Measurements from ENCODE around the gene EPB41L4B.

The EPB41L4B gene

GRCh38 chr9:109320331-109320741, 523 bp downstream of the EPB41L4B start:
- no peak for DNase-seq (ENCODE audit: low read depth)

GRCh38 chr9:109319626-109320241, 1.1 kb downstream of the EPB41L4B start:
- no peak for DNase-seq (ENCODE audit: low read depth)

- no peak for DNase-seq (ENCODE audit: low read depth)
Measured at GRCh38 chr9:109319017-109319625, 1.7 kb downstream of the EPB41L4B start.

- DNase-seq (ENCODE audit: low read depth), result no peak
Measured at GRCh38 chr9:109317979-109318741, 2.7 kb downstream of the EPB41L4B start.

GRCh38 chr9:109317311-109317978, 3.4 kb downstream of the EPB41L4B start:
- no peak for DNase-seq (ENCODE audit: low read depth)

GRCh38 chr9:109316207-109316640, 4.6 kb downstream of the EPB41L4B start:
- peak; percentile 85 for DNase-seq (ENCODE audit: low read depth)

GRCh38 chr9:109315480-109316206, 5.2 kb downstream of the EPB41L4B start:
- DNase-seq (ENCODE audit: low read depth), result no peak

- no peak for DNase-seq (ENCODE audit: low read depth)
Measured at GRCh38 chr9:109314011-109314531, 6.8 kb downstream of the EPB41L4B start.

GRCh38 chr9:109313351-109313750, 7.5 kb downstream of the EPB41L4B start:
- no peak for DNase-seq (ENCODE audit: low read depth)

- no peak for DNase-seq (ENCODE audit: low read depth)
Measured at GRCh38 chr9:109312783-109313182, 8.1 kb downstream of the EPB41L4B start.

- no peak for DNase-seq (ENCODE audit: low read depth)
Measured at GRCh38 chr9:109311731-109312130, 9.1 kb downstream of the EPB41L4B start.

- DNase-seq (ENCODE audit: low read depth), result no peak
Measured at GRCh38 chr9:109311286-109311685, 9.6 kb downstream of the EPB41L4B start.

GRCh38 chr9:109310486-109310901, 10.4 kb downstream of the EPB41L4B start:
- DNase-seq (ENCODE audit: low read depth), result peak; percentile 43

GRCh38 chr9:109309282-109309681, 11.6 kb downstream of the EPB41L4B start:
- DNase-seq (ENCODE audit: low read depth), result no peak

- no peak for DNase-seq (ENCODE audit: low read depth)
Measured at GRCh38 chr9:109307380-109308240, 13.2 kb downstream of the EPB41L4B start.

GRCh38 chr9:109305801-109306200, 15.1 kb downstream of the EPB41L4B start:
- DNase-seq (ENCODE audit: low read depth), result no peak

- DNase-seq (ENCODE audit: low read depth), result no peak
Measured at GRCh38 chr9:109304347-109304746, 16.5 kb downstream of the EPB41L4B start.

- DNase-seq (ENCODE audit: low read depth), result no peak
Measured at GRCh38 chr9:109303900-109304299, 17.0 kb downstream of the EPB41L4B start.

GRCh38 chr9:109302606-109303005, 18.3 kb downstream of the EPB41L4B start:
- DNase-seq (ENCODE audit: low read depth), result no peak

GRCh38 chr9:109301012-109301411, 19.8 kb downstream of the EPB41L4B start:
- DNase-seq (ENCODE audit: low read depth), result no peak

- no peak for DNase-seq (ENCODE audit: low read depth)
Measured at GRCh38 chr9:109299891-109300290, 21.0 kb downstream of the EPB41L4B start.

Measured in fibroblast of gingiva (primary cell).